T47D (cell line): ENCODE results near the gene C1orf226.

Source experiments
- DNase-seq, 2 experiments: peaks; one replicate each; pipeline versions ENCODE4 v3.0.0 to v3.0.0-alpha.2; 2011 to 2012; ENCODE audit warnings: low read depth in 1 of 2, low spot score in 1 of 2
- JUND ChIP-seq: IDR thresholded peaks from 2 replicates; pipeline ENCODE4 v1.6.1; 2012; ENCODE audit warnings: low read depth
- in situ Hi-C: cut with HindIII; loops from 2 replicates; pipeline ENCODE4 v1.10.0; 2016; ENCODE audit warnings: low sequenced_read_pairs, low pct_unique_long_range_greater_than_20kb

The C1orf226 gene

GRCh38 chr1:162358928-162359327, 22.6 kb upstream of the C1orf226 start:
- in situ Hi-C loops, result no loop called here
- no peak for TF ChIP-seq JUND

GRCh38 chr1:162359523-162360236, 21.8 kb upstream of the C1orf226 start:
- no peak for TF ChIP-seq JUND
- DNase-seq, result no peak
- in situ Hi-C loops, result no loop called here

More at GRCh38 chr1:162358928-162359327, 22.6 kb upstream of the C1orf226 start:
- no peak for DNase-seq

DNA sequence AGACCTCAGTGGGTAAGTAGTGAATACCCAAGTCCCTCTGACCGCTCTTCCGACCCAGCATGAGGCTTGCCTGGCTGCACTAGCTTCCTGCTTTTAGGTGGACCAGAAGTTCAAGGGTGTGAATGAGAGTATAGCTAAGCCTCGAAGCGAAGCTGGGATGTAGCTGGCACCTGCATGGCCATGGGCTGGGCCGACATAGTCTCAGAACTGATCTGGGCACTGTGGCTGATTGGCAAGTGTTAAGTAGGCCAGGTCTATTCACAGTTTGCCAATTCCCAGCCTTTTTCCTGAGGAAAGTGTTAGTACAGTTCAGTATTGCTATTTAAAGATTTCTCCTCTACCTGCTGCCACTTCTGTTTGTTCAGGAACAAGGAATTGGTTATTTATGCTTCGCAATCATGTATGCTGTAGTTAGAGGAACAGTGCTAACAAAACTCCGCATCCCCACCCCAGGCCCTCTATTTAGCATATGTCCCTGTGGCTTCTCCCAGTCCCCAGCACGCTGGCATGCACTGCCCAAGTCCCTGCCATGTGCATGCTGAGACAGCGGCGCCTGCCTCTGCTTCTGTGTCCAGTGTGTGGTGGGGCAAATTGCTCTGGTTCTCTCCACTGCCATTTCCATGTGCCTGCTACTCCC, 21.2 kb upstream of the C1orf226 start:
- in situ Hi-C loops, result no loop called here

GRCh38 chr1:162360874-162361260, 20.7 kb upstream of the C1orf226 start:
- in situ Hi-C loops, result no loop called here
- no peak for TF ChIP-seq JUND
- DNase-seq, result no peak

More for the DNA sequence above, 21.2 kb upstream of the C1orf226 start:
- no peak for TF ChIP-seq JUND
- no peak for DNase-seq

- in situ Hi-C loops, result no loop called here
- TF ChIP-seq JUND, result no peak
- no peak for DNase-seq
These were observed 20.2 kb upstream of the C1orf226 start for GRCh38 chr1:162361349-162361748.

DNA sequence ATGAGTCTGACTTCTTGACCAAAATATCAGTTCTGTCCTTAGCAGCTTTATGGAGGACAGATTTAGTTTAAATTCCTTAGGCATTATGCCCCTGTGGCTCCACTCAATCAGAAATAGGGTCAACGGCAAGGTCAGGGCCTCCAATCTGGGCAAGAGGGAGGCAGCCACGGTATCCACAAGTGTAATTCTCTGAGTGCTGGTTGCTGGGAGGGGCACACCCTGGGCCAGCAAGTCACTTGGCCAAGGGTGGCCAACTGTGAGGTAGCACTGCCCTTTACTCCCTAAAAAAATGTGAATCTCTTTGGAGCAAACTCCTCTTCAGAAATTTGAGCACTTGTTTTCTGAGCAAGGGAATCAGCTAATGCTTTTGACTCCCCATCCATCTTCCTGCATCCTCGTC, 17.7 kb upstream of the C1orf226 start:
- in situ Hi-C loops, result no loop called here
- no peak for TF ChIP-seq JUND
- DNase-seq, result no peak

GRCh38 chr1:162364498-162364897, 17.0 kb upstream of the C1orf226 start:
- in situ Hi-C loops, result no loop called here

DNA sequence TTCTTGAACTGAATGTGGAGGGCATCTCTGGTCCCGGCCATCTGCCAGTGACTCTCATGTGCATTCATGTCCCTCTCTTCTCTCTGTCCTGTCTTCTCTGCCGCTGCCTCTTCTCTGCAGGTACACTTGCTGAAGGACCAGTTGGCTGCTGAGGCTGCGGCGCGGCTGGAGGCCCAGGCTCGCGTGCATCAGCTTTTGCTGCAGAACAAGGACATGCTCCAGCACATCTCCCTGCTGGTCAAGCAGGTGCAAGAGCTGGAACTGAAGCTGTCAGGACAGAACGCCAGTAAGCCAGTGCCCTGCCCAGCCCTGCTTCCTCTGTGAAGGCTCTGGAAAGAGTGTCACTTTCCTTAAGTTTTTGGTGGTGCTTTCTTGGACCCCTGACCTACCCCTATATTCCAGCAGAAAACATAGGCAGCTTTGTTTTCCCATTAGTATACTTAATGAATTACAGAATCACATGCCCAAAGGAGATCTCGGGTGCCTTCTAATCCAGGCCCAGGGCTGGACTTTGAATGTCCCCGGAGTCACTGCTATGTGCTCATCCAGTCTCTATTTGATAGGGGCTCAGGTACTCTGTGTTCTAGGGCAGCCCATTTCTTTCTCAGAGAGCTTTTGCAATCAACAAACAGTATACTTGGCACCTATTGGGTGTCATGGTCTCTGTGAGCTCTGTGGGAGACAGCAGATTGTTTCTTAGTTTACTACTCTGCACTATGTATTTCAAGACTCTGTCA, 16.1 kb upstream of the C1orf226 start:
- in situ Hi-C loops, result no loop called here
- no peak for DNase-seq

More at GRCh38 chr1:162364498-162364897, 17.0 kb upstream of the C1orf226 start:
- TF ChIP-seq JUND, result no peak
- DNase-seq, result no peak

GRCh38 chr1:162366149-162366548, 15.4 kb upstream of the C1orf226 start:
- TF ChIP-seq JUND, result no peak
- no peak for DNase-seq
- in situ Hi-C loops, result no loop called here

More for the DNA sequence above, 16.1 kb upstream of the C1orf226 start:
- no peak for TF ChIP-seq JUND

DNA sequence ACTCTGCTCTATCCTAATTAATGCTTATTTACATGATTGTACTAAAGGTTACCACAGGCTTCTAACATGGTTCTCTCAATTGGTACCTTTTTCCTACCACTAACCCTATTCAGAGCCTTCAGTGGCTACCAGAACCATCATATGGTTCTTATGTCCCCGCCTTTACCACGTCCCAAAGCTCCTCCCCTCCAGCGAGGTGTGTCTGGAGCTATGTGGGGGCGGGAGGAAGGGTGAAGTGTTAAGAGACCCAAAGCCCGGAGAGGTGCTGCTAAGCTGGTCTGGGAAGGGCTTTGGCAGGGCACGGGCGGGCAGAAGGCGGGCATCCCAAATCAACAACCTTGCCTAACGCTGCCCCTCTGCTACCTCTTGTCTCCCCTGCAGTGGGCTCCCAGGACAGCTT, 14.9 kb upstream of the C1orf226 start:
- no peak for DNase-seq
- in situ Hi-C loops, result no loop called here
- TF ChIP-seq JUND, result no peak

- in situ Hi-C loops, result no loop called here
- TF ChIP-seq JUND, result no peak
- DNase-seq, result no peak
These were observed 14.5 kb upstream of the C1orf226 start for GRCh38 chr1:162367073-162367472.

DNA sequence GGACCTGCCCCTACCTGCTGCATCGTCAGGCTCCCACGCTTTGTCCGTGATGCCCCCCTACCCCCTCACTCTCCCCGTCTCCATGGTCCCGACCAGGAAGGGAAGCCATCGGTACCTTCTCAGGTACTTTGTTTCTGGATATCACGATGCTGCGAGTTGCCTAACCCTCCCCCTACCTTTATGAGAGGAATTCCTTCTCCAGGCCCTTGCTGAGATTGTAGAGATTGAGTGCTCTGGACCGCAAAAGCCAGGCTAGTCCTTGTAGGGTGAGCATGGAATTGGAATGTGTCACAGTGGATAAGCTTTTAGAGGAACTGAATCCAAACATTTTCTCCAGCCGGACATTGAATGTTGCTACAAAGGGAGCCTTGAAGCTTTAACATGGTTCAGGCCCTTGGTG, 13.8 kb upstream of the C1orf226 start:
- in situ Hi-C loops, result no loop called here

GRCh38 chr1:162368451-162368850, 13.1 kb upstream of the C1orf226 start:
- in situ Hi-C loops, result no loop called here
- no peak for DNase-seq
- no peak for TF ChIP-seq JUND

More for the DNA sequence above, 13.8 kb upstream of the C1orf226 start:
- DNase-seq, result no peak
- no peak for TF ChIP-seq JUND
